Neural progenitor cell (in vitro differentiated cells): ENCODE data around the gene SELENOH.

Source experiments
- CTCF ChIP-seq: fragments of 200-600 bp; sonication (generic); IDR thresholded peaks from 2 replicates; pipeline ENCODE4 v1.5.1; 2017; ENCODE audit warnings: antibody characterized with exemption, mild to moderate bottlenecking
- EZH2phosphoT487 ChIP-seq: fragments of 200-600 bp; sonication (generic); IDR thresholded peaks from 2 replicates; pipeline ENCODE4 v1.6.1; 2017; ENCODE audit warnings: antibody characterized with exemption

- TF ChIP-seq CTCF (no peak), EZH2phosphoT487 (no peak)
Measured at GRCh38 chr11:57776031-57776521, 34.8 kb downstream of the SELENOH start.
